Central memory CD4-positive, alpha-beta T cell (primary cell): ENCODE data around the gene AP2A2.
"Not testable (repeated sequence)": the region's sequence is repeated elsewhere in the genome, so short reads cannot be mapped to it uniquely, and the experiment has no call there.

Experiments
- DNase-seq: peaks from one replicate; pipeline ENCODE4 v3.0.0; 2022

AP2A2 gene

GRCh38 chr11:957212-957920 lies 31.7 kb downstream of the AP2A2 start:
- DNase-seq = no peak

DNA sequence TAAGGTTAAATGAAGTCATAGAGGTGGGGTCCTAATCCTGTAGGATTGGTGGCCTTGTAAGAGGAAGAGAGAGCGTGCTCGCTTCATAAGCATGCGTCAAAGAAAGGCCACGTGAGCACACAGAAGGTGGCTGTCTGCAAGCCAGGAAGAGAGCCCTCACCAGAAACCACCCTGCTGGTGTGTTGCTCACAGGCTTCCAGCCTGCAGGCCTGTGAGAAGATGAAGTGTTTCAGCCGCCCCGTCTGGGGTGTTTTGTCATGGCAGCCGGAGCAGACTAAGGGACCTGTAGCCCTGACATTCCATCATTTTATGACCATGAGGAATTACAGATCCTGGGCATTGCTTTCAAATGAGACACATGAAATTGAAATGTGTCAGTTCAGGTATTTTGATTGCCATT lies 32.4 kb downstream of the AP2A2 start:
- no peak for DNase-seq

DNA sequence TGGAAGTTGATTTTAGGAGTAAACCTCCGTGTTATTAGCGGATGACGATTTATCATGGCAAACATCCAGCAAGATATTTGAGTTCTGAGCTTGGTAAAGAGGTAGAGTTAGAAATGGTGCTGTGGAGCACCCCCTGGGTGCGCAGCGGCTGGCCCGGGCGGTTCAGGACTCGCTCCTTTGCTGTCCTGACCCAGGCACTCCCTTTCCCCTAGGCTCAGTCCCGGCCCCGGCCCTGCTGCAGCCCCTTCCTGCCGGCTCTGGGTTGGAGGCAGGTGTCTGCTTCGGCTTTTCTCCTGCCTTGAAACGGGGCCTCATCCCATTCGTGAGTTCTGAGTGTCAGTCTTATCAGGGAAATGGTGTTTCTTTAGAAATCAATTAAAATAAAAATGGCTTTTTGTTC lies 33.4 kb downstream of the AP2A2 start:
- DNase-seq = no peak

GRCh38 chr11:959608-960007 lies 33.9 kb downstream of the AP2A2 start:
- DNase-seq = no peak

DNA sequence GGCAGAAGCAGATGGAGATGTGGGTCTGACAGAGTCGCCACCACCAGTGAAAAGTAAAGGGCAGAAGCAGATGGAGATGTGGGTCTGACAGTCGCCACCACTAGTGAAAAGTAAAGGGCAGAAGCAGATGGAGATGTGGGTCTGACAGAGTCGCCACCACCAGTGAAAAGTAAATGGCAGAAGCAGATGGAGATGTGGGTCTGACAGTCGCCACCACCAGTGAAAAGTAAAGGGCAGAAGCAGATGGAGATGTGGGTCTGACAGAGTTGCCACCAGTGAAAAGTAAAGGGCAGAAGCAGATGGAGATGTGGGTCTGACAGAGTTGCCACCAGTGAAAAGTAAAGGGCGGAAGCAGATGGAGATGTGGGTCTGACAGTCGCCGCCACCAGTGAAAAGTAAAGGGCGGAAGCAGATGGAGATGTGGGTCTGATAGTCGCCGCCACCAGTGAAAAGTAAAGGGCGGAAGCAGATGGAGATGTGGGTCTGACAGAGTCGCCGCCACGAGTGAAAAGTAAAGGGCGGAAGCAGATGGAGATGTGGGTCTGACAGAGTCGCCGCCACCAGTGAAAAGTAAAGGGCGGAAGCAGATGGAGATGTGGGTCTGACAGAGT lies 35.7 kb downstream of the AP2A2 start:
- DNase-seq = not testable (repeated sequence)

GRCh38 chr11:961921-962320 lies 36.3 kb downstream of the AP2A2 start:
- DNase-seq = no peak

DNA sequence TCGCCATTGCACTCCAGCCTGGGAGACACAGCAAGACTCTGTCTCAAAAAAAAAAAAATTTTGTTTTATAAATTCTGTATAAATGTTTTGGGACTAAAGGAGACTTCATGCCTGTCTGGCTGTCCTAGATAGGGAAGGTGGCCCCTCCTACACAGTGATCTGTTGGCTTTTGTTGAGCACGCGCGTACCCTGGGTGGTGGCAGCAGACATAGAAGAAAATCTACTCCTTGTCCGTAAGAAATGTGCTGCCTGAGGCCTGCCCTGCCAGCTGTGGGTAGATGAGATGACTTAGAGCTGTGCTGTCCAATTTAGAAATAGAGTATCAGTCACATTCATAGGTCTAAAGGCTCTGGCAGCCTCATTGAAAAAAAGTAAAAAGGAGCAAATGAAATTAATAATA lies 37.0 kb downstream of the AP2A2 start:
- DNase-seq = no peak

DNA sequence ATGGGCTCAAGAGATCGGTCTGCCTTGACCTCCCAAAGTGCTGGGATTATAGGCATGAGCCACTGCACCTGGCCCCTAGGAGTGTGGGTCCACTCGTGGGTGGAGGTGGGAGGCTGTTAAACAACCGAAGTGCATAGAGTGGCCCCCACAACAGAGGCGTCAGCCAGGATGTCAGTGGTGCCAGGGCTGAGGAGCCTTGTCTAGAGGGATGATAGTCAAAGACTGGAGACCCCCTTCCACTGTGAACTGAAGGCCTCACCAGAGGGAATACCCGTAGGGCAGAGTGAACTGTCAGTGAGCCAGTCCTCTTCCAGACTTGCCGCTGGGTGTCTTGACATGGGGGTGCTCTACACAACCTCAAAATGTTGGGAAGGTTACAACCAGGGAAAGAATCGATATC lies 38.2 kb downstream of the AP2A2 start:
- no peak for DNase-seq

- no peak for DNase-seq
Measured at GRCh38 chr11:965206-965775, 39.6 kb downstream of the AP2A2 start.

DNA sequence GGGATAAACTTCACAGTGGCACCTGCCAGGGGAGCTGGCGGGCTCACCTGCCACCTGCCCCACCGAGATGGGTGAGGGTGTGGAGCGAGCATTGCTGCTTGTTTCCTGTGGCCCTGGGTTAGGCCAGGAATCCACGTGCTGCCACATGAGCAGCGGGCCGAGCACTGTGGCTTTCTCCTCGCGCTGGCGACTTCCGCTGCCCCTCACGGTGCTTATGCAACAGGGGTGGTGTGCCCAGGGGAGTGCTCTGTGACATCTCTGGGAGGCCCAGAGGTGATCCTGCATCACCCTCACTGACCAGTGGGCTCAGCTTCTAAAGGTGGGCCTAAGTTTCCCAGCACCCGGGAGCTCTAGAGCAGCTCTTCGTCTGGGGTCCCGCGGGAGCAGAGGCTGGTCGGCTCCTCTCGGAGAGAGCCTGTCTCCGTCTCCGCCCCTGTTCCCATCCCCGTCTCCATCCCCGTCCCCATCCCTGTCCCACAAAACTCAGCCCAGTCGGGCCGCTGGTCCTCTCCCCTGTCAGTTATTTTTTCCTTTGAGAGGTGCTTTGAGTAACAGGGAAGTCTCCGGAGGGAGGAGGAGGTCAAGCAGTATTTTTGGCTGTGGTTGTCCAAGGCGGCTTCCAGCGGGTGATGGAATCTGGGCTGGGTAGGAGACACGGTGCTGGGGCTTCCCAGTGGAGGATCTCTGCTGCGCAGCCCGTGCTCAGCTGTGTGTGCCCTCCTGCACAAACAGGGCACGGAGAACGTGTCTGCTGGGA lies 42.5 kb downstream of the AP2A2 start:
- DNase-seq = no peak

DNA sequence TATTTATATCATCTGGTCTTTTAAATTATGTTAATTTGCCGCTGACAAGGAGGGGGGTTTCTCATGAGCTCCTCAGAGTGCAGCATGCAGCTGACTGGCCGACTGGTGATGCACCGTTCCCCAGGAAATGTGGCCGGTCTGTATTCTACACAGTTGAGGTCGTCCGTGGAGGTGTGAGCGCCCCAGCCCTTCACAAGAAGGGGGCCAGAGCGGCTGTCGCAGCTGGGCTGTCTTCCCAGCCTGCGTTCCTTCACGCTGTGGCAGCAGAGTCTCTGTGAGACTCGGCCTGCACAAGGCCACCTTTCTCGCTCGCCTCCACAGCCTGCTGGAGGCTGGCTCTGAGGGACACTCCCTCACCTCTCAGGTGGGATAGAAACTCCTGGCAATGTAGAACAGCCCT lies 43.2 kb downstream of the AP2A2 start:
- no peak for DNase-seq

GRCh38 chr11:969651-970205 lies 44.1 kb downstream of the AP2A2 start:
- no peak for DNase-seq

DNA sequence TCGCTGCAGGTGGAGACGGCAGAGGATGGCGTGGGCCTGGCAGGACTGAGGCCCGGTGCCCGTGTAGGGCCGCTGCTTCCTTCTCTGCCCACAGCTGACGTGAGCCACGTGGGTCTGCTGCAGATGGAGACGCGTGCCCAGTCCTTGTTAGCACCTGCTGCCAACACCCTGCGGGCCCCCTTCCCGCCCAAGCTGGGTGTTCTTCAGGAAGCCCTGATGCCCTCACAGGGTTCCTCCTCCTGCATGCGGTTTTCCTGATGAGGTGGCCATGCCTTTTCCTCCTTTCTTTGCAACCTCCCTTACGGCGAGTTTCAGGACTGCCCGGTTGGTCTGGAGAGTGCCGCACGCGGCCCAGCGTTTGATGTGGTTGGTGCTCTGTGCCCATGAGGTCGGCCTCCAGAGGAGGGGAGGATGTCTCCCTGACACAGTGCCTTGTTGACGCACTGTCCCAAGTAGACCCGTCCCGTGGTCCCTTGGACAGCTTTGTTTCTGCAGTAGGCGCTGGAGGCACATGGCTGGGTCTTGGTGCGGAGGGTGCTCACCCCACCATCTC lies 44.7 kb downstream of the AP2A2 start:
- peak; percentile 15 for DNase-seq

GRCh38 chr11:971092-971690 lies 45.5 kb downstream of the AP2A2 start:
- no peak for DNase-seq

DNA sequence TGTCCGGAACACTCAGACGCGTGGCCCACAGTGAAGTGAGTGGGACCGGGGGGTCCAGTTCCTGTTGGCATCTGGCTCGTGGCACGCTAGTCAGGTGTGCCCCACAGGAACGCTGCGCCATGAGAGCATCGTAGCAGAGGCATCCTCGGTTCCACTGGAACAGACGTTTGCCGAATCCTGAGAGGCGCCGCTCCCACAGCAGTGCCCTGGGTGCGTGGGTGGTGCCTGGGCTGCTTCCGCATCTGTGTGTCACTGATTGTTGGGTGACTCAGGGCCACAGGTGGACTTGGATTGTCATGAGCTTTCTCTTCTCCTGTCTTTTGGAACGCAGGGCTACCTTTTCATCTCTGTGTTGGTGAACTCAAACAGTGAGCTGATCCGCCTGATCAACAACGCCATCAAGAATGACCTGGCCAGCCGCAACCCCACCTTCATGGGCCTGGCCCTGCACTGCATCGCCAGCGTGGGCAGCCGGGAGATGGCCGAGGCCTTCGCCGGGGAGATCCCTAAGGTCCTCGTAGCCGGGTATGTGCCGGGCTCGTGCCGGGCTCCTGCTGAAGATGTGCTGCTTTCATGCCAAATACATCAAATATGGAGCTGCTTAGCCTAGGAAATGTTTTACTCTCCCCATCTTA lies 46.2 kb downstream of the AP2A2 start:
- no peak for DNase-seq

DNA sequence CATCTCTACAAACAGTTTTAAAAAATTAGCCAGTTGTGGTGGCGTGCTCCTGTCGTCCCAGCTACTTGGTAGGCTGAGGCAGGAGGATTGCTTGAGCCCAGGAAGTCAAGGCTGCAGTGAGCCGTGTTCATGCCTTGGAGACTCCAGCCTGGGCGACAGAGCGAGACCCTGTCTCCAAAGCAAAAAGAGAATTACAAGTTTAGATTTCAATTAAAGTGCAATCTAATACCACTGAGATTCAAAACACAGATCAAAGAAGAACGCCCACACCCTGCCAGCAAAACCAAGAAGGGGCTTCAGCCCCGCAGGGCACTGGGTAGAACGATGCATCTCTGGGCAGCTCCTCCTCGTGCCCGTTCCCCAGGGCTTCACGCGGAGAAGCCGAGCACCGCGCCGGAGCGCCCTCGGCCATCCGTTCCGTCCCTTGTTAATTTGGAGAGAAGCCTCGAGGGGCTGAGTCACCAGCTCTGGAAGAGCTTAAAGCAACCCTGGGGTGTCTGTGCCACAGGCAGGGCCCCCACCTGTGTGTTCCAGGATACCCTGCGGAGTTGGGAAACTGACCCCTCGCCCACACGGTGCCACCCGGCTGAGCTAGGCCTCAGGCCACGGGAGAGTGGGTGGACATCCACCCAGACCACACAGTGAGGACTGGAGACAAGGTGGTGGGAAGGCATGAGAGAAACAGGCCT lies 47.0 kb downstream of the AP2A2 start:
- no peak for DNase-seq

- DNase-seq = no peak
Measured at GRCh38 chr11:973237-973636, 47.6 kb downstream of the AP2A2 start.

- not testable (repeated sequence) for DNase-seq
Measured at GRCh38 chr11:975376-975775, 49.7 kb downstream of the AP2A2 start.

- DNase-seq = no peak
Measured at GRCh38 chr11:975827-976226, 50.2 kb downstream of the AP2A2 start.

DNA sequence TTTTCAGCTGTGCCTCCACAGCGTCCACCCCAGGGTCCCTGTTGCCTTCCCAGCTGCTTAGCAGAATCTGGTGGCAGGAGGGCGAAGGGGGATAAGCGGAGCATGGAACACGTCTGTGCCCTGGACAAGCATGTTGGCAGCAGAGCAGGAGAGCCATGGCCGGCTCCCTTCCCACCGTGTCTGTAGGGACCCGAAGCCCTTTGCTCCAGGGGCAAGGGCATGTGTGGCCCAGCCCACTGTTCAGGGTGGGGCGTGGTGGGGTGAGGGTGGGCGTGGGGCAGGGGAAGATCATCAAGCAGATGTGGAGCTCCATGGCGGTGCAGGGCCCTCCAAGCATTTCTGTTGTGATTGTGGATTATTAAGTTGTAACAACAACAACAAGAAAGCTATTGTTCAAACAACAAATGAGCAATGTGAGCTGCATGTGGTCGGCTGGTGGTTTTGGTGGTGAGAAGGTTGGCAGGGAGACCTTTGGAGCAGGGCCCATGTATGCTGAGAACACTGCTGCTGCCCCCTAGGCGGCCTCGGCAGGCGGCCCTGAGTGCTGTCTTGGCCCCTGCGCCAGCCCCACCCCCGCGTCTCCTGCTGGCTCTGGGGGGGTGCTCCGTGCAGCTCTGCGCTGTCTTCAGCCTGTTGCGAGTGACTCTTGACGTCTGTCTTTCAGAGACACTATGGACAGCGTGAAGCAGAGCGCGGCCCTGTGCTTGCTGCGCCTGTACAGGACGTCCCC lies 50.9 kb downstream of the AP2A2 start:
- DNase-seq = no peak
